Parathyroid adenoma (tissue), 2 donors: ENCODE results near the gene DCLK2.

ENCODE experiments used
- H2AFZ ChIP-seq: fragments of 300-600 bp; sonication (generic); one replicate; pipeline ENCODE4 v1.7.0; 2017; ENCODE audit warnings: antibody characterized with exemption, mild to moderate bottlenecking
- H3K27ac ChIP-seq: fragments of 300-600 bp; sonication (generic); one replicate; pipeline ENCODE4 v1.7.0; 2017
- H3K27me3 ChIP-seq: fragments of 300-600 bp; sonication (generic); one replicate; pipeline ENCODE4 v1.7.0; 2017; ENCODE audit warnings: low read length; ENCODE audit not compliant: control insufficient read depth, insufficient read depth
- H3K36me3 ChIP-seq: fragments of 300-600 bp; sonication (generic); one replicate; pipeline ENCODE4 v1.7.0; 2017; ENCODE audit warnings: low read length; ENCODE audit not compliant: control insufficient read depth, insufficient read depth
- H3K4me1 ChIP-seq: fragments of 300-600 bp; sonication (generic); one replicate; pipeline ENCODE4 v1.7.0; 2017; ENCODE audit warnings: control low read depth
- H3K4me2 ChIP-seq: fragments of 300-600 bp; sonication (generic); one replicate; pipeline ENCODE4 v1.7.0; 2017; ENCODE audit warnings: low read length
- H3K4me3 ChIP-seq: fragments of 300-600 bp; sonication (generic); one replicate; pipeline ENCODE4 v1.7.0; 2017; ENCODE audit warnings: low read depth, low read length
- H3K79me2 ChIP-seq: fragments of 300-600 bp; sonication (generic); one replicate; pipeline ENCODE4 v1.7.0; 2017; ENCODE audit warnings: control low read depth
- H3K9ac ChIP-seq: fragments of 300-600 bp; sonication (generic); one replicate; pipeline ENCODE4 v1.7.0; 2017; ENCODE audit warnings: mild to moderate bottlenecking
- H3K9me3 ChIP-seq: fragments of 300-600 bp; sonication (generic); one replicate; pipeline ENCODE4 v1.7.0; 2017; ENCODE audit warnings: low read length; ENCODE audit not compliant: control insufficient read depth
- TF ChIP-seq, protein P1 (sequence below): fragments of 300-600 bp; sonication (generic); IDR thresholded peaks from one replicate; pipeline ENCODE4 v1.7.0; 2017; ENCODE audit warnings: antibody characterized with exemption, mild to moderate bottlenecking
- donor health status: primary hyperparathyroidism.

The DCLK2 gene

DNA sequence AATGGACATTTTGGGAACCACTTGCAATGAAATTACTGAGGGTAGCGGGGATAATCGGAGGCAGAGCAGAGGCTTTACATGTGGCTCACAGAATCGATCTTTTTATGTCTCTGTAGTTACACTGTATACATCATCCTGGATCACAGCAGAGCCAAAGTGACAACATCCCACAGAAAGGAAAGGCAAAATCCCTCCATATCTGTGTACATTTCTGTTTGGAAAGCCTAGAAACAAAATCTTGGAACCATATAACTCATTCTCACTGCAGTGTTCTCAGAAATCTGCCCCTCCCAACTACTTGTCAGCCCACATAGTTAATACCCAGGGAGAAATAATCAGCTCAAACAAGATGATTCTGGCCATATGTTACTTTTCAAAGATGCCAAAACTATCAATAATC lies 211.6 kb downstream of the DCLK2 start:
- H2AFZ ChIP-seq, result no peak overlapping the region
- H3K4me1 ChIP-seq, result no peaks in the 10 kb centered on the region
- H3K9me3 ChIP-seq, result no peaks in the 10 kb centered on the region
- H3K79me2 ChIP-seq, result no peaks in the 10 kb centered on the region
- no peak overlapping the region for H3K4me2 ChIP-seq
- H3K9ac ChIP-seq, result no peak overlapping the region
- TF ChIP-seq, protein P1, sequence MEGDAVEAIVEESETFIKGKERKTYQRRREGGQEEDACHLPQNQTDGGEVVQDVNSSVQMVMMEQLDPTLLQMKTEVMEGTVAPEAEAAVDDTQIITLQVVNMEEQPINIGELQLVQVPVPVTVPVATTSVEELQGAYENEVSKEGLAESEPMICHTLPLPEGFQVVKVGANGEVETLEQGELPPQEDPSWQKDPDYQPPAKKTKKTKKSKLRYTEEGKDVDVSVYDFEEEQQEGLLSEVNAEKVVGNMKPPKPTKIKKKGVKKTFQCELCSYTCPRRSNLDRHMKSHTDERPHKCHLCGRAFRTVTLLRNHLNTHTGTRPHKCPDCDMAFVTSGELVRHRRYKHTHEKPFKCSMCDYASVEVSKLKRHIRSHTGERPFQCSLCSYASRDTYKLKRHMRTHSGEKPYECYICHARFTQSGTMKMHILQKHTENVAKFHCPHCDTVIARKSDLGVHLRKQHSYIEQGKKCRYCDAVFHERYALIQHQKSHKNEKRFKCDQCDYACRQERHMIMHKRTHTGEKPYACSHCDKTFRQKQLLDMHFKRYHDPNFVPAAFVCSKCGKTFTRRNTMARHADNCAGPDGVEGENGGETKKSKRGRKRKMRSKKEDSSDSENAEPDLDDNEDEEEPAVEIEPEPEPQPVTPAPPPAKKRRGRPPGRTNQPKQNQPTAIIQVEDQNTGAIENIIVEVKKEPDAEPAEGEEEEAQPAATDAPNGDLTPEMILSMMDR, result no peak
- no peak overlapping the region for H3K4me3 ChIP-seq
- H3K27me3 ChIP-seq, result no peaks in the 10 kb centered on the region
- H3K36me3 ChIP-seq, result no peaks in the 10 kb centered on the region
- H3K27ac ChIP-seq, result no peak overlapping the region

DNA sequence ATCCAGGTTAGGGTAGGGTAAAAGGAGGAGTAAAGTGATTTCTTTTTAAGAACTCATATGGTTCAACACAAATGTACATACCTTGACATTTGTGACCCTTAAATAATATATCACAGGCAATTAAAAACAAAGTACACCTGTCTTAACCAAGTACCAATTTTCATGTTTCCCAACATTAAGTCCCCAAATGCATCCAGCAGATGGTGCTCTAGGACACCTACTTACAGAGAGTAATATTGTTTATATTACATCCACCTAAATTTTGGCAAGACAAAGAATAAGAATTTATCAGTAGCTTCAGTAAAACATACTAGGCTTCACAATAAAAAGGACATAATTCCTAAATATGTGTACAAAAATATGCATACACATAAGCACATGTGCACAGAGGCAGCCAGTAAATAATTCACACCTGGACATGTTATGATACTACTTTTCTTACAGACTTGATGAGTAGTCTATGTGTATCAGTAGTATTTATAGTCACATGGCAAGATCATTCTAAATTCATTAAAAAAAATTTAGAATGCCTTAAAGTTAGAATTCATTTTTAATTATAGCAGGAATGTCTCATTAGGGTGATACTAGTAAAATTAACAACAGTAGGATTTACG lies 219.7 kb downstream of the DCLK2 start:
- TF ChIP-seq, protein P1, result peak; percentile 32

DNA sequence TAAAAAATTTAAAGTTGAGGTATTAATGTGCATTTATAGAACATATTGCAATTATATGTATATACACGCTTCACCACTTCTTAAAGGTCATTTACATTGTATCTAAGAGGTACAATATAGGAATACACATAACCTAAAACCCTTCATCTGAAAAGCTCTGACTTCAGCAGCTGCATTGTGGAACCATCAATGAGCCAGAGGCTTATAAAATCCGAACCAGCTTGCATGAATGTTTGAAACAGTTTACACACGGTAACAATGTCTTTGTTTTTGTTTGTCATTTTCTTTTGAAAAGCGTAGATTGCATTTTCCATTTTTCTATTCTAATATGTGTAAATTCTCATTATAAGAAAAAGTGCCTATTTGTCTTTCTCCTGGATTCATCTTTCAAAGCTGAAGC lies 221.6 kb downstream of the DCLK2 start:
- TF ChIP-seq, protein P1, result no peak

More for the DNA sequence above, 219.7 kb downstream of the DCLK2 start:
- H3K4me2 ChIP-seq, result no peak overlapping the region
- no peaks in the 10 kb centered on the region for H3K36me3 ChIP-seq
- no peaks in the 10 kb centered on the region for H3K79me2 ChIP-seq
- no peaks in the 10 kb centered on the region for H3K4me1 ChIP-seq
- no peaks in the 10 kb centered on the region for H3K9me3 ChIP-seq
- H3K4me3 ChIP-seq, result no peak overlapping the region
- H3K27me3 ChIP-seq, result no peaks in the 10 kb centered on the region
- H3K27ac ChIP-seq, result no peak overlapping the region
- H2AFZ ChIP-seq, result no peak overlapping the region
- no peak overlapping the region for H3K9ac ChIP-seq

DNA sequence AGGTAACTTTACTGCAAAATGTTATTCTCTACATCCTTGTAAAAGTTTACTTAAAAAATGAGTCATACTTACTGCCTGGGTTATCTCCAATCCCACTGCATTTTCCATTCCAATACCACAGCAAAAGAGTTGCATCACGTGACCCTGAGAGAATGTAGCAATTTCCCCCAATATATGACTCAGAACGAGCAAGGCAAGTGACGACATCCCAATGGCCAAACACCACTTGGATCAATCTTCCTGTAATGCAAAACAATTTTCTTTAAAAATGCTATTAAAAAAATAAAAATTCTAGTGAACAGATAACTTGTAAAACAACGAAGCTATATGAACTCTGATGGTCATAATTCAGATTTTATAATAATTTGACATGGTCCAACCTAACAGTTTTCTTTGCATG lies 224.3 kb downstream of the DCLK2 start:
- no peak overlapping the region for H3K9ac ChIP-seq
- H3K9me3 ChIP-seq, result no peaks in the 10 kb centered on the region
- no peak overlapping the region for H2AFZ ChIP-seq
- TF ChIP-seq, protein P1, result no peak
- no peaks in the 10 kb centered on the region for H3K27me3 ChIP-seq
- H3K4me1 ChIP-seq, result no peaks in the 10 kb centered on the region
- no peak overlapping the region for H3K4me2 ChIP-seq
- H3K27ac ChIP-seq, result no peak overlapping the region
- H3K36me3 ChIP-seq, result no peaks in the 10 kb centered on the region
- no peaks in the 10 kb centered on the region for H3K79me2 ChIP-seq
- H3K4me3 ChIP-seq, result no peak overlapping the region

More for the DNA sequence above, 221.6 kb downstream of the DCLK2 start:
- no peaks in the 10 kb centered on the region for H3K27me3 ChIP-seq
- H3K9me3 ChIP-seq, result no peaks in the 10 kb centered on the region
- no peak overlapping the region for H3K9ac ChIP-seq
- H3K79me2 ChIP-seq, result no peaks in the 10 kb centered on the region
- no peak overlapping the region for H3K4me2 ChIP-seq
- no peaks in the 10 kb centered on the region for H3K36me3 ChIP-seq
- H3K4me3 ChIP-seq, result no peak overlapping the region
- H3K4me1 ChIP-seq, result no peaks in the 10 kb centered on the region
- H3K27ac ChIP-seq, result no peak overlapping the region
- H2AFZ ChIP-seq, result no peak overlapping the region

DNA sequence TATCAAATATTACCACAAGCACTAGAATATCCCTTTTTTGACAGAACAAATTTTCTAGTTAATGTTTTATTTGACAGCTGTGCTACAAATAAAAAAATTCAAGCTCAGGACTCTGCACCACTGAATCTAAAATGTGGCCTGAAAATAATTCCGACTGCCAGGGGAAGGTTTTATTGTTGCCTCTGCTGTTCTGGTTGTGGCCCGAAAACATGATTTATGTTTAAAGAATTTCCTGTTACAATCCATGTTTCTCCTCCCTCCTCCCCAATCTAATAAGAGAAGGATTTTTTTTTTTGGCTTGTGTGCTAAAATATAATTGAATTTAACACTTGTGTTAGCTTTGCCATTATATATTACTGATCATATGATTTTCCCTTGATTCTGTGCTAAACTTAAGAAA lies 227.8 kb downstream of the DCLK2 start:
- H3K4me3 ChIP-seq, result no peak overlapping the region
- H3K9me3 ChIP-seq, result no peaks in the 10 kb centered on the region
- H3K27ac ChIP-seq, result no peak overlapping the region
- H3K9ac ChIP-seq, result no peak overlapping the region
- H3K36me3 ChIP-seq, result no peaks in the 10 kb centered on the region
- H3K79me2 ChIP-seq, result no peaks in the 10 kb centered on the region
- no peak overlapping the region for H2AFZ ChIP-seq
- peaks cover 3% of the 10 kb centered on the region for H3K4me1 ChIP-seq
- TF ChIP-seq, protein P1, result no peak
- no peaks in the 10 kb centered on the region for H3K27me3 ChIP-seq
- H3K4me2 ChIP-seq, result no peak overlapping the region
